Peyer's patch (tissue), 4 donors: ENCODE measurements around the gene IQGAP3.

Experiments
- POLR2A ChIP-seq, 2 donors: fragments of 450-650 bp; IDR thresholded peaks; one replicate each; pipeline ENCODE4 v1.5.1; 2017; ENCODE audit warnings: antibody characterized with exemption in 2 of 2, mild to moderate bottlenecking in 2 of 2, moderate library complexity in 2 of 2
- TF ChIP-seq, protein P1 (sequence below), 6 experiments: fragments of 450-650 bp in 4 of 6; fragments of 200-600 bp in 2 of 6; sonication (generic) in 1 of 6; IDR thresholded peaks; one replicate each; pipeline ENCODE4 v1.5.1; 2017 to 2019; ENCODE audit warnings: antibody characterized with exemption in 6 of 6, mild to moderate bottlenecking in 3 of 6, moderate library complexity in 1 of 6

DNA sequence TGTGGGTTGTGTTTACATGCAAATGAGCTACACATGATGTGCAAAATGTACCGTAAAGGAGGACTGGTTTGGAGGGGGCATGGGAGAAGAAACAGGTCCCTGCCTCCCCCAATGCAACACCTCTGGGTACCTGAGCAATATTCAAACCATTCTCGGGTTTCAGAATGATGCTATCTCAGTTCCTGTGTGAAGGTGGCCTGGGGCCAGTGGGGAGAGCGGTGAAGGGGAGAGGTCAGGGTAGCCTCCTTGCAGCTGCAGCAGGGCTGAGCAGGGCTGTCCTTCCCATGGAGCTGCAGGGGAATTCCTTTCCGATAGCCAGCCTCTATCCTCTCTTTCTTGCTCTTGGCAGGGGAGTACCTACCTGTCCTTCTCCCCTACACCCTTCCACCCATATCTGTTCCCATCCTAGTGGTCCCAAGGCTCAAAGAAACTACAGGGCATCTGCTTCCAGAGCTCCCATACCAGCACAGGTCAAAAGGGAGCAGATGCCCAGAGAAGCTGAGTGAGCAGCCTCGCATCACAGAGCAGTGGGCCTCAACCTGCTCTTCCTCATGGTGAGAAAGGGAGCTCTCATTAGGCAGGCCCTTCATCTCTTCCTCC is 83.7 kb downstream of the IQGAP3 start:
- TF ChIP-seq, protein P1, sequence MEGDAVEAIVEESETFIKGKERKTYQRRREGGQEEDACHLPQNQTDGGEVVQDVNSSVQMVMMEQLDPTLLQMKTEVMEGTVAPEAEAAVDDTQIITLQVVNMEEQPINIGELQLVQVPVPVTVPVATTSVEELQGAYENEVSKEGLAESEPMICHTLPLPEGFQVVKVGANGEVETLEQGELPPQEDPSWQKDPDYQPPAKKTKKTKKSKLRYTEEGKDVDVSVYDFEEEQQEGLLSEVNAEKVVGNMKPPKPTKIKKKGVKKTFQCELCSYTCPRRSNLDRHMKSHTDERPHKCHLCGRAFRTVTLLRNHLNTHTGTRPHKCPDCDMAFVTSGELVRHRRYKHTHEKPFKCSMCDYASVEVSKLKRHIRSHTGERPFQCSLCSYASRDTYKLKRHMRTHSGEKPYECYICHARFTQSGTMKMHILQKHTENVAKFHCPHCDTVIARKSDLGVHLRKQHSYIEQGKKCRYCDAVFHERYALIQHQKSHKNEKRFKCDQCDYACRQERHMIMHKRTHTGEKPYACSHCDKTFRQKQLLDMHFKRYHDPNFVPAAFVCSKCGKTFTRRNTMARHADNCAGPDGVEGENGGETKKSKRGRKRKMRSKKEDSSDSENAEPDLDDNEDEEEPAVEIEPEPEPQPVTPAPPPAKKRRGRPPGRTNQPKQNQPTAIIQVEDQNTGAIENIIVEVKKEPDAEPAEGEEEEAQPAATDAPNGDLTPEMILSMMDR (IDR thresholded peaks at IDR 0.05): no peak
- no peak for TF ChIP-seq POLR2A (IDR thresholded peaks at IDR 0.05)
